Naive thymus-derived CD8-positive, alpha-beta T cell (primary cell): ENCODE data around the gene TBC1D3G. TPM values are rescaled to one million over a fixed set of nuclear protein-coding genes. Genes with fewer than 3 reads are reported as not detected.
"Not testable (repeated sequence)": the region's sequence is repeated elsewhere in the genome, so short reads cannot be mapped to it uniquely, and the experiment has no call there.

Source experiments
- ATAC-seq, 2 donors: fragments of 150-1000 bp; cut with Tn5 transposase in 1 of 2; sonication (Bioruptor Pico), chemical (Tn5 transposase) in 1 of 2; 1 replicate in 1 of 2; 2 replicates in 1 of 2; pipeline ENCODE4 v1.10.0; 2021; ENCODE audit warnings: mild to moderate bottlenecking in 2 of 2, moderate library complexity in 2 of 2
- POLR2A ChIA-PET: fragments of 350-600 bp; sonication (Branson Sonifier 250); formaldehyde crosslinking; loops from one replicate; lab custom pipeline; 2021; ENCODE audit warnings: antibody characterized with exemption; lab: Charles Lee
- DNase-seq, 10 donors: peaks; one replicate each; pipeline versions ENCODE4 v3.0.0 to v3.0.0-alpha.2; 2020 to 2022
- H3K27ac Mint-ChIP-seq, 10 donors: one replicate each; pipeline ENCODE4 v1.8.0; 2020 to 2022; ENCODE audit warnings: mild to moderate bottlenecking in 10 of 10, mixed read lengths in 10 of 10, moderate library complexity in 4 of 10, inconsistent platforms in 1 of 10
- H3K27me3 Mint-ChIP-seq, 5 donors: one replicate each; pipeline ENCODE4 v1.8.0; 2021 to 2022; ENCODE audit warnings: mixed read lengths in 5 of 5
- H3K36me3 Mint-ChIP-seq, 3 donors: one replicate each; pipeline ENCODE4 v1.8.0; 2020 to 2022; ENCODE audit warnings: mixed read lengths in 3 of 3, mild to moderate bottlenecking in 2 of 3, inconsistent platforms in 1 of 3
- H3K4me1 Mint-ChIP-seq, 4 donors: one replicate each; pipeline ENCODE4 v1.8.0; 2021 to 2022; ENCODE audit warnings: mixed read lengths in 4 of 4
- H3K4me3 Mint-ChIP-seq, 10 donors: one replicate each; pipeline ENCODE4 v1.8.0; 2020 to 2022; ENCODE audit warnings: mild to moderate bottlenecking in 10 of 10, mixed read lengths in 10 of 10, moderate library complexity in 6 of 10, inconsistent platforms in 1 of 10
- H3K9me3 Mint-ChIP-seq, 9 donors: one replicate each; pipeline ENCODE4 v1.8.0; 2020 to 2022; ENCODE audit warnings: mixed read lengths in 9 of 9, mild to moderate bottlenecking in 3 of 9, inconsistent platforms in 1 of 9, moderate library complexity in 1 of 9
- polyA plus RNA-seq, 3 donors: library from polyadenylated mRNA; unstranded; fragments of 300-500 nt; fragmentation: Illumina TruSeq; gene quantifications; one replicate each; pipeline ENCODE4 v1.2.3, GENCODE V29; 2021
- total RNA-seq, 8 experiments: library from RNA in 2 of 8; stranded (reverse) in 2 of 8; gene quantifications; one replicate each; pipeline ENCODE4 v1.2.3 and lab custom pipeline; 2021 to 2026

TBC1D3G gene
- total RNA-seq (not detected), polyA plus RNA-seq (not detected), total RNA-seq (lab: John Stamatoyannopoulos, UW) (0 reads per million in 6 experiments)

DNA sequence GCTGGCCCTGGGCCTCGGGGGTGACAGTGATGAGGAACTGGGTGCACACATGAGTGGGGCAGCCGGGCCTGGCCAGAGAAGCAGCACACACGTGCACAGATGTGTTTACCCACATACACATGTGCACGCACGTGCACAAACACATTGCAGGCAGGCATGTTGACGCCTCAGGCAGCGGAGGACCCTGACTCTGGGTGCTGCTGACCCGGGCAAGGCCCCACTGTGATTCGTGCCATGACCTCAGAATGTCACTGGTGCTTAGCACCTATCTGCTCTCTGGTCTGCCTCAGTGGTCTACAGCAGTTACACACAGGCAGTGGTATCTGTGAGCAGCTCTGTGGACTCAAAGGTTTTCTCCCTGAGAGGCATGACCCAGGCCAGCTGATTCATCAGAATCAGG, at the start of gene TBC1D3G:
Gene TBC1D3G (plus strand): TSS at position 301 of the 400 bp plus-strand sequence. CDS start 1,528 bp downstream, outside the sequence.
- H3K9me3 Mint-ChIP-seq, H3K27ac Mint-ChIP-seq, DNase-seq, POLR2A ChIA-PET, H3K4me3 Mint-ChIP-seq, ATAC-seq, H3K36me3 Mint-ChIP-seq, H3K4me1 Mint-ChIP-seq, H3K27me3 Mint-ChIP-seq: not testable (repeated sequence)

GRCh38 chr17:36283256-36283655, 40.4 kb upstream of the TBC1D3G start:
- H3K36me3 Mint-ChIP-seq, H3K9me3 Mint-ChIP-seq, ATAC-seq, H3K4me1 Mint-ChIP-seq, H3K27ac Mint-ChIP-seq, DNase-seq, H3K27me3 Mint-ChIP-seq, POLR2A ChIA-PET, H3K4me3 Mint-ChIP-seq: not testable (repeated sequence)

DNA sequence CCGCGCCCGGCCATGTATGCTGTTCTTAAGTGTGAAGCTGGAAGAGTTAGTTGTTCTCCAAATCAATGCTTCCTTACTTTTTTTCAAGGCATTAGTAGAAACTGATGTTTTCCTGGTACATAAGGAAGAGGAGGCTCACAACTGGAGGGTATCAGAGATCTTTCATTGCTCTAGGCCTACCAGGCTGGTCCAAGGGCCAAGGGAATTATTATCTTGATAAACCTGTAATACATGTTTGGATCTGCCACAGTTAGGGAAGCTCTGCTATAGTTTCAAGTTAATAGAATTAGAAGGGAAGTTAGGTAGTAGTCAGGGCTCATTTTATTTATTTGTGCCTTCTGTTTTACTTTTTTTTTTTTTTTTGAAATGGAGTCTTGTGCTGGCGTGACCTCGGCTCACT, 39.5 kb upstream of the TBC1D3G start:
- H3K36me3 Mint-ChIP-seq, DNase-seq, POLR2A ChIA-PET, ATAC-seq, H3K9me3 Mint-ChIP-seq, H3K27ac Mint-ChIP-seq, H3K27me3 Mint-ChIP-seq, H3K4me3 Mint-ChIP-seq, H3K4me1 Mint-ChIP-seq: not testable (repeated sequence)

DNA sequence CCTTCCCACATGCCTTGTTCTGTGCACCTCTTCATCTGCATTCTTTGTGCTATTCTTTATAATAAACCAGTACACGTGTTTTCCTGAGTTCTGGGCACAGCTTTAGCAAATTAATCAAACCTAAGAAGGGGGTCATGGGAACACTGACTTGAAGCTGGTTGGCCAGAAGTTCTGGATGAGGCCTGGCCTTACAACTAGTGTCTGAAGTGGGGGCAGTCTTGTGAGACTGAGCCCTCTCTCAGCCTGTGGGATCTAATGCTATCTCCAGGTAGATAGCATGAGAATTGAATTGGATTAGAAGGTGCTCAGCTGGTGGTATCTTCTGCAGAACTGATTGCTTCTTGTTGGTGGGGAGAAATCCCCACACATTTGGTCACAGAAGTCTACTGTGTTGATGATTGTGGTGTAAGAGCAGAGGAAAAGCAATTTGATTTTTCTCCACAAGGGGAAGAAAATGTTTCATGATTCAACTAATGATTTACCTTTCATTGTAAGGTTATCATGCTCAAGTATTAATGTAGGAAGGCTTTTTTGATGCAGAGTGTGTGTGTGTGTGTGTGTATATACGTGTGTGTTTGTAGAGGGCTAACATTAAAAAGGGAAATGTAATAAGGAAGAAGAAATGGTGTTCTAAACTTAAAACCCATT, 33.6 kb upstream of the TBC1D3G start:
- H3K9me3 Mint-ChIP-seq, H3K27ac Mint-ChIP-seq, DNase-seq, POLR2A ChIA-PET, H3K4me1 Mint-ChIP-seq, H3K4me3 Mint-ChIP-seq, H3K36me3 Mint-ChIP-seq, ATAC-seq, H3K27me3 Mint-ChIP-seq: not testable (repeated sequence)

DNA sequence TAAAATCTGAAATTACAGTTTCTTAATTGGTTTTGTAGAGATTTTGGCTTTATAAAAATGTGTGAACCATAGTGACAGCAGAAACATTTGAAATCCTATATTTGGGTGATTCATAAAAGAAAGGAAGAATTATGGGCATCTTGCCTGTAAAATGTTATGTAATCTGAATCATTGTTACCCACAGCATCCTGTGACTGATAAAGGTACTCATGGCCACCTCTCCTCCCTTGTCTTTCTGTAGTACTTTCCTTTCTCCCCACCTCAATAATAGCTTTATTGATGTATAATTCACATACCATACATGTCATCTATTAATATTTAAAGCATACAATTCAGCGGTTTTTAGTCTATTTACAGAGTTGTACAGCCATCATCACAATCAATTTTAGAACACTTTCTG, 28.5 kb upstream of the TBC1D3G start:
- ATAC-seq, POLR2A ChIA-PET, H3K27ac Mint-ChIP-seq: not testable (repeated sequence)

DNA sequence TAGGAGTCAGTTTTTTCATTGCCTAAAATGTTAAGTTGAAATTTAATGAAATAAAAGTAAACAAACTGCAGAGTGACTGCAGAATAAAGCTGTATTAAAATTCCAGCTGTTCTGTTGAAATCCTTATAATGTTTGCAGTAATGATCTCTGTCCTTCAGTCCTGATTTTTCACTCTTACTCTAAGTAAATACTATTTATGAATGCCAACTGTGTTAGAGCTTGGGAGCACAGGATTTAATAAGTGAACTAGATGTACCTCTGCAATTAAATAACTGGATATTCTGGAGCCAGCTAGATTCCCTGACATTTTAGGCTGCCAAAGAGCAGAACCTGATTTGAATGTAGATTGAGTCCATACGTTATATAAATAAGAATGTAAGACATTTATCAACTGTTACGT, 7.9 kb upstream of the TBC1D3G start:
- H3K9me3 Mint-ChIP-seq, H3K4me3 Mint-ChIP-seq, POLR2A ChIA-PET, DNase-seq, H3K27me3 Mint-ChIP-seq, H3K4me1 Mint-ChIP-seq, ATAC-seq, H3K36me3 Mint-ChIP-seq, H3K27ac Mint-ChIP-seq: not testable (repeated sequence)

More for the DNA sequence above, 28.5 kb upstream of the TBC1D3G start:
- H3K4me3 Mint-ChIP-seq, H3K9me3 Mint-ChIP-seq, H3K27me3 Mint-ChIP-seq, H3K36me3 Mint-ChIP-seq, H3K4me1 Mint-ChIP-seq, DNase-seq: not testable (repeated sequence)

DNA sequence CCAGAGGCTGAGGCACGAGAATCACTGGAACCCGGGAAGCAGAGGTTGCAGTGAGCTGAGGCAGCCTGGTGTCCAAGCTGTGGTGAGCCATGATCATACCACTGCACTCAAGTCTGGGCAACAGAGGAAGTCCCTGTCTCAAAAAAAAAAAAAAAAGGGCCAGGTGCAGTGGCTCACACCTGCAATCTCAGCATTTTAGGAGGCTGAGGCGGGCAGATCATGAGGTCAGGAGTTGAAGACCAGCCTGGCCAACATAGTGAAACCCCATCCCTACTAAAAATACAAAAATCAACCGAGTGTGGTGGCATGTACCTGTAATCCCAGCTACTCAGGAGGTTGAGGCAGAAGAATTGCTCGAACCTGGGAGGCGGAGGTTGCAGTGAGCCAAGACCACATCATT, 38.8 kb downstream of the TBC1D3G start:
- H3K4me3 Mint-ChIP-seq, H3K36me3 Mint-ChIP-seq, DNase-seq, POLR2A ChIA-PET, H3K27ac Mint-ChIP-seq, H3K27me3 Mint-ChIP-seq, H3K4me1 Mint-ChIP-seq, H3K9me3 Mint-ChIP-seq, ATAC-seq: not testable (repeated sequence)

- DNase-seq, ATAC-seq, H3K4me1 Mint-ChIP-seq, H3K36me3 Mint-ChIP-seq, H3K27ac Mint-ChIP-seq, H3K9me3 Mint-ChIP-seq, POLR2A ChIA-PET, H3K4me3 Mint-ChIP-seq, H3K27me3 Mint-ChIP-seq: not testable (repeated sequence)
Observed at GRCh38 chr17:36375938-36376337, 52.3 kb downstream of the TBC1D3G start.

Other genes with a start within 250 kb of the TBC1D3G start
- gene CCL3, start 233.7 kb upstream of the TBC1D3G start, total RNA-seq: 1 to 10 TPM; 1.6 to 2.6 TPM
- 10 to 100 TPM in 1 of 3 donors, not detected in 2; 10.9 TPM for gene CCL3, start 233.7 kb upstream of the TBC1D3G start, polyA plus RNA-seq
- 1 to 10 TPM; 2.9 to 4.3 TPM for gene CCL4, start 220.1 kb upstream of the TBC1D3G start, total RNA-seq
- gene CCL4, start 220.1 kb upstream of the TBC1D3G start, polyA plus RNA-seq: 100 to 1,000 TPM in 1 of 3 donors, 1 to 10 TPM in 2; 2.9 to 219 (median 3.9) TPM
- 10 to 100 TPM; 13.4 to 15.3 TPM for gene TBC1D3B, start 147.2 kb upstream of the TBC1D3G start, total RNA-seq
- gene TBC1D3B, start 147.2 kb upstream of the TBC1D3G start, polyA plus RNA-seq: not detected
- 1 to 10 TPM in 1 of 2 experiments, under 1 TPM in 1; 0.77 to 3.0 TPM for gene CCL3L1, start 127.1 kb upstream of the TBC1D3G start, total RNA-seq
- gene CCL3L1, start 127.1 kb upstream of the TBC1D3G start, polyA plus RNA-seq: 10 to 100 TPM in 1 of 3 donors, not detected in 2; 34.9 TPM
- gene CCL4L2, start 112.8 kb upstream of the TBC1D3G start, total RNA-seq: 1 to 10 TPM; 1.5 to 2.1 TPM
- gene CCL4L2, start 112.8 kb upstream of the TBC1D3G start, polyA plus RNA-seq: 10 to 100 TPM in 1 of 3 donors, under 1 TPM in 1, not detected in 1; 0.59 to 58.5 TPM
- 1 to 10 TPM in 1 of 2 experiments, under 1 TPM in 1; 0.47 to 1.4 TPM for gene TBC1D3I, start 59.3 kb upstream of the TBC1D3G start, total RNA-seq
- under 1 TPM in 1 of 3 donors, not detected in 2; 0.09 TPM for gene TBC1D3I, start 59.3 kb upstream of the TBC1D3G start, polyA plus RNA-seq
- not detected for gene TBC1D3H, start 64.6 kb downstream of the TBC1D3G start, total RNA-seq
- not detected for gene TBC1D3H, start 64.6 kb downstream of the TBC1D3G start, polyA plus RNA-seq
- gene ZNHIT3, start 162.8 kb downstream of the TBC1D3G start, total RNA-seq: 10 to 100 TPM; 70.0 to 71.6 TPM
- 10 to 100 TPM; 89.1 to 98.8 (median 91.2) TPM for gene ZNHIT3, start 162.8 kb downstream of the TBC1D3G start, polyA plus RNA-seq
- 10 to 100 TPM; 73.1 to 74.2 TPM for gene MYO19, start 211.0 kb downstream of the TBC1D3G start, total RNA-seq
- gene MYO19, start 211.0 kb downstream of the TBC1D3G start, polyA plus RNA-seq: 1 to 10 TPM; 2.3 to 4.6 (median 4.6) TPM
- gene PIGW, start 211.1 kb downstream of the TBC1D3G start, total RNA-seq: 10 to 100 TPM in 1 of 2 experiments, 1 to 10 TPM in 1; 9.5 to 11.4 TPM
- gene PIGW, start 211.1 kb downstream of the TBC1D3G start, polyA plus RNA-seq: 10 to 100 TPM; 10.2 to 14.9 (median 11.2) TPM
- gene GGNBP2, start 221.0 kb downstream of the TBC1D3G start, total RNA-seq: 100 to 1,000 TPM; 160 to 164 TPM
- 100 to 1,000 TPM in 1 of 3 donors, 10 to 100 TPM in 2; 69.1 to 104 (median 76.2) TPM for gene GGNBP2, start 221.0 kb downstream of the TBC1D3G start, polyA plus RNA-seq